WTC11 (cell line): Measurements from ENCODE around the gene ADGRG3.

Source experiments
- FOXP1 ChIP-seq: sonication (generic); formaldehyde crosslinking; IDR thresholded peaks from 2 replicates; pipeline ENCODE4 v1.8.0; 2022; ENCODE audit warnings: missing genetic modification reagents, mild to moderate bottlenecking, moderate library complexity, borderline replicate concordance
- ZNF317 ChIP-seq: sonication (generic); formaldehyde crosslinking; IDR thresholded peaks from 2 replicates; pipeline ENCODE4 v1.8.1; 2023; ENCODE audit warnings: low read depth, mild to moderate bottlenecking, moderate library complexity, missing genetic modification reagents, borderline replicate concordance
- TF ChIP-seq, protein P1 (sequence below): fragments of 200-600 bp; IDR thresholded peaks from 2 replicates; pipeline ENCODE4 v1.8.0; 2022; ENCODE audit warnings: antibody characterized with exemption

DNA sequence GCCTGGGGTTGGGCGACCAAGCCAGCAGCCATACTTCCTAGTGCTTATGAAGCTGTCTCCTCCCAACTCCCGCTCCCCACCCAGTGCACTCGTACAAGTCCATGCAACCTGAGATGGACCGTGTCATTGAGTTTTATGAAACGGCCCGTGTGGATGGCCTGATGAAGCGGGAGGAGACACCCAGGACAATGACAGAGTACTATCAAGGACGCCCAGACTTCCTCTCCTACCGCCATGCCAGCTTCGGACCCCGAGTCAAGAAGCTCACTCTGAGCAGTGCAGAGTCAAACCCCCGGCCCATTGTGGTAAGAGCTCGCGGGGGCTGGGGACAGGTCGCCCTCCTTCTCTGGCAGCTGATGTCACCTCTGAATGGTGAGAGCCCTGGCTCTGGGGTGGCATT is 56.4 kb downstream of the ADGRG3 start:
- TF ChIP-seq, protein P1, sequence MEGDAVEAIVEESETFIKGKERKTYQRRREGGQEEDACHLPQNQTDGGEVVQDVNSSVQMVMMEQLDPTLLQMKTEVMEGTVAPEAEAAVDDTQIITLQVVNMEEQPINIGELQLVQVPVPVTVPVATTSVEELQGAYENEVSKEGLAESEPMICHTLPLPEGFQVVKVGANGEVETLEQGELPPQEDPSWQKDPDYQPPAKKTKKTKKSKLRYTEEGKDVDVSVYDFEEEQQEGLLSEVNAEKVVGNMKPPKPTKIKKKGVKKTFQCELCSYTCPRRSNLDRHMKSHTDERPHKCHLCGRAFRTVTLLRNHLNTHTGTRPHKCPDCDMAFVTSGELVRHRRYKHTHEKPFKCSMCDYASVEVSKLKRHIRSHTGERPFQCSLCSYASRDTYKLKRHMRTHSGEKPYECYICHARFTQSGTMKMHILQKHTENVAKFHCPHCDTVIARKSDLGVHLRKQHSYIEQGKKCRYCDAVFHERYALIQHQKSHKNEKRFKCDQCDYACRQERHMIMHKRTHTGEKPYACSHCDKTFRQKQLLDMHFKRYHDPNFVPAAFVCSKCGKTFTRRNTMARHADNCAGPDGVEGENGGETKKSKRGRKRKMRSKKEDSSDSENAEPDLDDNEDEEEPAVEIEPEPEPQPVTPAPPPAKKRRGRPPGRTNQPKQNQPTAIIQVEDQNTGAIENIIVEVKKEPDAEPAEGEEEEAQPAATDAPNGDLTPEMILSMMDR, result no peak
- no peak for TF ChIP-seq FOXP1 (CRISPR knock-in tag)
- no peak for TF ChIP-seq ZNF317
